Trophoblast cell (in vitro differentiated cells and primary cell): ENCODE results near the gene SNX20.

Experiments
- DNase-seq, 2 donors: peaks; one replicate each; pipeline ENCODE4 v3.0.0-alpha.2; 2016
- H2AFZ ChIP-seq: 2 replicates; pipeline ENCODE4 v1.6.1; 2013; ENCODE audit warnings: low read length, moderate library complexity, mild to moderate bottlenecking; ENCODE audit not compliant: insufficient read depth, poor library complexity
- H2AK5ac ChIP-seq: 2 replicates; pipeline ENCODE4 v1.6.1; 2013; ENCODE audit warnings: mild to moderate bottlenecking, low read length
- H2BK120ac ChIP-seq: 2 replicates; pipeline ENCODE4 v1.6.1; 2013; ENCODE audit warnings: low read length, mild to moderate bottlenecking, moderate library complexity; ENCODE audit not compliant: insufficient read depth, poor library complexity
- H2BK12ac ChIP-seq: 2 replicates; pipeline ENCODE4 v1.6.1; 2013; ENCODE audit warnings: mild to moderate bottlenecking, low read length, moderate library complexity
- H2BK5ac ChIP-seq: 2 replicates; pipeline ENCODE4 v1.6.1; 2013; ENCODE audit warnings: low read length, low read depth, moderate library complexity, mild to moderate bottlenecking; ENCODE audit not compliant: poor library complexity
- H3K14ac ChIP-seq: 2 replicates; pipeline ENCODE4 v1.6.1; 2013; ENCODE audit warnings: mild to moderate bottlenecking, low read length
- H3K18ac ChIP-seq: 2 replicates; pipeline ENCODE4 v1.6.1; 2013; ENCODE audit warnings: mild to moderate bottlenecking, low read length
- H3K23ac ChIP-seq: 2 replicates; pipeline ENCODE4 v1.6.1; 2013; ENCODE audit warnings: low read length
- H3K27ac ChIP-seq: 2 replicates; pipeline ENCODE4 v1.5.1; 2013; ENCODE audit warnings: low read depth, mild to moderate bottlenecking, inconsistent platforms, low read length, moderate library complexity
- H3K27me3 ChIP-seq: 2 replicates; pipeline ENCODE4 v1.6.1; 2013; ENCODE audit warnings: inconsistent platforms, mild to moderate bottlenecking, low read length, moderate library complexity; ENCODE audit not compliant: insufficient read depth
- H3K36me3 ChIP-seq, 2 experiments: 1 replicate in 1 of 2; 2 replicates in 1 of 2; pipeline ENCODE4 v1.6.1; 2013; ENCODE audit warnings: low read length in 2 of 2, mild to moderate bottlenecking in 2 of 2, moderate library complexity in 1 of 2; ENCODE audit not compliant: insufficient read depth in 2 of 2, control insufficient read depth in 1 of 2
- H3K4ac ChIP-seq: 2 replicates; pipeline ENCODE4 v1.6.1; 2013; ENCODE audit warnings: low read depth, mild to moderate bottlenecking, low read length, moderate library complexity
- H3K4me1 ChIP-seq, 2 experiments: 1 replicate in 1 of 2; 2 replicates in 1 of 2; pipeline ENCODE4 v1.6.1; 2013; ENCODE audit warnings: low read length in 2 of 2, mild to moderate bottlenecking in 2 of 2, moderate library complexity in 1 of 2; ENCODE audit not compliant: insufficient read depth in 2 of 2, control insufficient read depth in 1 of 2
- H3K4me2 ChIP-seq: 2 replicates; pipeline ENCODE4 v1.6.1; 2013; ENCODE audit warnings: inconsistent platforms, mild to moderate bottlenecking, low read length, moderate library complexity
- H3K4me3 ChIP-seq: 2 replicates; pipeline ENCODE4 v1.5.1; 2013; ENCODE audit warnings: mild to moderate bottlenecking, low read depth, low read length, inconsistent platforms
- H3K79me1 ChIP-seq: one replicate; pipeline ENCODE4 v1.6.1; 2013; ENCODE audit warnings: low read length
- H3K79me2 ChIP-seq: 2 replicates; pipeline ENCODE4 v1.6.1; 2013; ENCODE audit warnings: low read length, mild to moderate bottlenecking; ENCODE audit not compliant: control insufficient read depth, insufficient read depth, poor library complexity
- H3K9ac ChIP-seq: 2 replicates; pipeline ENCODE4 v1.6.1; 2013; ENCODE audit warnings: mild to moderate bottlenecking, low read length
- H3K9me3 ChIP-seq: 2 replicates; pipeline ENCODE4 v1.6.1; 2013; ENCODE audit warnings: low read depth, mild to moderate bottlenecking, control low read depth, inconsistent platforms, low read length; ENCODE audit not compliant: insufficient read depth
- H4K12ac ChIP-seq: 2 replicates; pipeline ENCODE4 v1.6.1; 2013; ENCODE audit warnings: low read depth, mild to moderate bottlenecking, low read length, moderate library complexity
- H4K8ac ChIP-seq: 2 replicates; pipeline ENCODE4 v1.6.1; 2013; ENCODE audit warnings: low read depth, mild to moderate bottlenecking, low read length, moderate library complexity
- H4K91ac ChIP-seq: one replicate; pipeline ENCODE4 v1.6.1; 2013; ENCODE audit warnings: low read depth, mild to moderate bottlenecking, low read length, moderate library complexity
- WGBS: extraction: QIAGEN DNeasy Blood & Tissue Kit; methylation state at CpG from one replicate; pipeline ENCODE4 v1.1.7; 2013; ENCODE audit warnings: missing lambda C conversion rate; ENCODE audit not compliant: insufficient read length, insufficient coverage; ENCODE audit errors: extremely low coverage; 5-methylcytosine and 5-hydroxymethylcytosine counted together

SNX20 gene

GRCh38 chr16:50696575-50697420, 15.7 kb upstream of the SNX20 start:
- Histone ChIP-seq H3K79me1 (no peaks in the 10 kb centered on the region), H3K18ac (no peak overlapping the region), H4K12ac (no peak overlapping the region), H3K4me1 (peaks cover 0 to 2% of the 10 kb centered on the region in 2 experiments), H3K27ac (no peak overlapping the region), H3K79me2 (no peaks in the 10 kb centered on the region), H3K9ac (no peak overlapping the region), H2AK5ac (no peak overlapping the region), H3K9me3 (peaks cover 9% of the 10 kb centered on the region), H2BK5ac (no peak overlapping the region), H4K8ac (no peak overlapping the region), H3K4me2 (no peak overlapping the region), H2BK12ac (no peak overlapping the region), H2AFZ (no peak overlapping the region), H3K23ac (no peak overlapping the region), H4K91ac (no peak overlapping the region), H3K36me3 (no peaks in the 10 kb centered on the region), H3K27me3 (peaks cover 5% of the 10 kb centered on the region), H3K4me3 (no peak overlapping the region), H3K4ac (no peak overlapping the region), H3K14ac (no peak overlapping the region), H2BK120ac (no peak overlapping the region)
- WGBS, result no CpG with 5 or more reads among the region's 15 CpGs
- peak; percentile 40 to 61 for DNase-seq

GRCh38 chr16:50696126-50696525, 15.0 kb upstream of the SNX20 start:
- H4K8ac ChIP-seq, result no peak overlapping the region
- no peak for DNase-seq

GRCh38 chr16:50695017-50696000, 14.2 kb upstream of the SNX20 start:
- WGBS, result no CpG with 5 or more reads among the region's 9 CpGs
- Histone ChIP-seq H3K9me3 (peaks cover 9% of the 10 kb centered on the region), H3K9ac (no peak overlapping the region), H3K18ac (no peak overlapping the region), H3K23ac (no peak overlapping the region), H3K4me2 (no peak overlapping the region), H3K4me3 (no peak overlapping the region), H3K27ac (no peak overlapping the region), H2BK120ac (no peak overlapping the region), H3K14ac (no peak overlapping the region), H2BK12ac (no peak overlapping the region), H3K4ac (no peak overlapping the region), H2AK5ac (no peak overlapping the region), H3K79me2 (no peaks in the 10 kb centered on the region), H3K4me1 (peaks cover 0 to 2% of the 10 kb centered on the region in 2 experiments), H3K27me3 (peaks cover 5% of the 10 kb centered on the region), H2AFZ (no peak overlapping the region), H3K36me3 (no peaks in the 10 kb centered on the region), H4K91ac (no peak overlapping the region), H4K12ac (no peak overlapping the region), H3K79me1 (no peaks in the 10 kb centered on the region), H2BK5ac (no peak overlapping the region), H4K8ac (no peak overlapping the region)
- peak in 1 of 2 donors; percentile 20 for DNase-seq

More at GRCh38 chr16:50696126-50696525, 15.0 kb upstream of the SNX20 start:
- Histone ChIP-seq H3K36me3 (no peaks in the 10 kb centered on the region), H4K91ac (no peak overlapping the region), H3K27ac (no peak overlapping the region), H4K12ac (no peak overlapping the region), H3K4ac (no peak overlapping the region), H3K4me3 (no peak overlapping the region), H2AFZ (no peak overlapping the region), H2BK12ac (no peak overlapping the region), H3K4me2 (no peak overlapping the region), H3K79me2 (no peaks in the 10 kb centered on the region), H3K9ac (no peak overlapping the region), H3K79me1 (no peaks in the 10 kb centered on the region), H2BK5ac (no peak overlapping the region), H3K4me1 (peaks cover 0 to 2% of the 10 kb centered on the region in 2 experiments), H3K23ac (no peak overlapping the region), H3K9me3 (peaks cover 9% of the 10 kb centered on the region), H3K27me3 (peaks cover 5% of the 10 kb centered on the region), H2BK120ac (no peak overlapping the region), H3K14ac (no peak overlapping the region), H2AK5ac (no peak overlapping the region), H3K18ac (no peak overlapping the region)
- no CpG with 5 or more reads among the region's 5 CpGs for WGBS

- WGBS, result no CpG with 5 or more reads among the region's 2 CpGs
- Histone ChIP-seq H3K18ac (no peak overlapping the region), H3K9ac (no peak overlapping the region), H3K79me1 (no peaks in the 10 kb centered on the region), H4K8ac (no peak overlapping the region), H3K79me2 (no peaks in the 10 kb centered on the region), H2BK120ac (no peak overlapping the region), H3K14ac (no peak overlapping the region), H2AK5ac (no peak overlapping the region), H3K4me2 (no peak overlapping the region), H2BK12ac (no peak overlapping the region), H3K27ac (no peak overlapping the region), H3K27me3 (peaks cover 5% of the 10 kb centered on the region), H3K4ac (no peak overlapping the region), H3K23ac (no peak overlapping the region), H4K91ac (no peak overlapping the region), H2BK5ac (no peak overlapping the region), H4K12ac (no peak overlapping the region), H2AFZ (no peak overlapping the region), H3K4me1 (peaks cover 0 to 2% of the 10 kb centered on the region in 2 experiments), H3K9me3 (peaks cover 9% of the 10 kb centered on the region), H3K36me3 (no peaks in the 10 kb centered on the region), H3K4me3 (no peak overlapping the region)
- no peak for DNase-seq
Observed at GRCh38 chr16:50694206-50694605, 13.1 kb upstream of the SNX20 start.
